D721Med (cell line): ENCODE results near the gene CRTAP.

Source experiments
- DNase-seq: peaks from one replicate; pipeline ENCODE4 v3.0.0; 2011; ENCODE audit warnings: low spot score; ENCODE audit not compliant: insufficient read length
- FAIRE-seq: peaks from 2 replicates; lab custom pipeline; 2011; peaks lifted over from hg19 to GRCh38; lab: Jason Lieb, UNC
- TF ChIP-seq, protein P1 (sequence below): IDR thresholded peaks from 2 replicates; pipeline ENCODE4 v1.5.1; 2012; ENCODE audit warnings: mild to moderate bottlenecking, control low read depth; ENCODE audit not compliant: insufficient read depth; ENCODE audit errors: missing control alignments

The CRTAP gene

DNA sequence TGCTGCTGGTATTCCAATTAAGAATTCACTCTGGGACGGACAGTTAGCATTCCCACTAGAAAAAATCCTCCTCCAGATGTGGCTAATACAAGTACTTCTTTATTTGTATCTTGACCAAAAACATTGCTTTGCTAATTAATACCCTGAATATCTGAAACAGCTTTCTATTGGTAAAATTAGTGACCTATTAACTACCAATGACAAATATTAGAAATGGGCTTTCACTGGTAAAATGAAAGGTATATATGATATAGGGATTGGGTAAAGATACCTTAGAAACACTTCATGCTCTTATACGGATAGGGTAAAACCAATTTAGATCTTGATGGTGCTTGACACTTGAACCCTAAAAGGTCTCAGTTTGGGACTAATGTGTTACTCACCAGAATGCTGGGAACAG, 52.3 kb downstream of the CRTAP start:
- DNase-seq (no peak), FAIRE-seq (no peak)
- TF ChIP-seq, protein P1, sequence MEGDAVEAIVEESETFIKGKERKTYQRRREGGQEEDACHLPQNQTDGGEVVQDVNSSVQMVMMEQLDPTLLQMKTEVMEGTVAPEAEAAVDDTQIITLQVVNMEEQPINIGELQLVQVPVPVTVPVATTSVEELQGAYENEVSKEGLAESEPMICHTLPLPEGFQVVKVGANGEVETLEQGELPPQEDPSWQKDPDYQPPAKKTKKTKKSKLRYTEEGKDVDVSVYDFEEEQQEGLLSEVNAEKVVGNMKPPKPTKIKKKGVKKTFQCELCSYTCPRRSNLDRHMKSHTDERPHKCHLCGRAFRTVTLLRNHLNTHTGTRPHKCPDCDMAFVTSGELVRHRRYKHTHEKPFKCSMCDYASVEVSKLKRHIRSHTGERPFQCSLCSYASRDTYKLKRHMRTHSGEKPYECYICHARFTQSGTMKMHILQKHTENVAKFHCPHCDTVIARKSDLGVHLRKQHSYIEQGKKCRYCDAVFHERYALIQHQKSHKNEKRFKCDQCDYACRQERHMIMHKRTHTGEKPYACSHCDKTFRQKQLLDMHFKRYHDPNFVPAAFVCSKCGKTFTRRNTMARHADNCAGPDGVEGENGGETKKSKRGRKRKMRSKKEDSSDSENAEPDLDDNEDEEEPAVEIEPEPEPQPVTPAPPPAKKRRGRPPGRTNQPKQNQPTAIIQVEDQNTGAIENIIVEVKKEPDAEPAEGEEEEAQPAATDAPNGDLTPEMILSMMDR, result no peak

DNA sequence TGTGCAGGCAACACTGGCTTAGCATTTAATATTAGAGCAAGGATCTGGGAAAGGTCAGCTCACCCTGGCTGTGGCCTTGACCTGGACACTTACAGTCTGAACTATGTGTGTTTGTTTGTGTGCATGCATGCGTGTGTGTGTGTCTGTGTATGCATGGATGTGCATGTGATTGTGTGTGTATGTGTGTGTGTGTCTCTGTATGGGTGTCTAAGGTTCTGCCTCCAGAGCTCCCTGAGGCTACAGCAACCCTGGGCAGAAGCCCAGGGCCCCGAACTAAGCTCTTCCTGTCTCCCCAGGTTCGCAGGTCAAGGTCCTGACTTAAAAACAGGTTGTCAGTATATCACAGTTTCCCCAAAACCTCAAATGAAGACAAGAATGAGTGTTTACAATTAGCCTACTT, 53.5 kb downstream of the CRTAP start:
- TF ChIP-seq, protein P1, result no peak
- no peak for DNase-seq
- no peak for FAIRE-seq

DNA sequence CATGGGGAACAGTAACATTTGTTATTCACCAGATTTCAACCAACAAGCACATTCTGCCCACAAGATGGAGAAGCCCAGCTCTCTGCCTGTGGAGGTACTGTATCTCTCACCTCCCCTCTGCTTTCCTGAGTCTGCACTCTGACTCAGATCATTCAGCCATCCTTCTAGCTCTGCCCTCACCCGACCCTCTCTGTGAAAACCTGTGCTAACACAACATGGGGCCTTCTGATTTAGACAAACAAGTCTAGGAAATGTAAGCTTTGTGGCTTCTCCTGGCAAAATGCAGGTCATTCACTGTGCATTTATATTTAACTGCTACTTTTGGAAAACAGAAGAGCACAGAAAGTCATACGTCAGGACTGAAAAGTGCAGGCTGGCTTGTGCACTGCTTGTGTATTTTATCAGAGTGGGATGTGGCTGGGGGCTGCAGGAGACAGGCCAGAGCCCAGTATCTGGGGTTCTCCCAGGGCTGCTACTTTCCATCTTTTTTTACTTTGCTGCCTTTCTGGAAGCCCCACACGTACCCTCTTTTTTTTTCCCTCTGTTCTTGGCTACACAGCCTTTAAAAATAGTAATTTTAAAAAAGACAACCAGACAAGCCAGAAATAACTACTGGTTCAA, 54.0 kb downstream of the CRTAP start:
- TF ChIP-seq, protein P1, result no peak
- DNase-seq (no peak), FAIRE-seq (no peak)

DNA sequence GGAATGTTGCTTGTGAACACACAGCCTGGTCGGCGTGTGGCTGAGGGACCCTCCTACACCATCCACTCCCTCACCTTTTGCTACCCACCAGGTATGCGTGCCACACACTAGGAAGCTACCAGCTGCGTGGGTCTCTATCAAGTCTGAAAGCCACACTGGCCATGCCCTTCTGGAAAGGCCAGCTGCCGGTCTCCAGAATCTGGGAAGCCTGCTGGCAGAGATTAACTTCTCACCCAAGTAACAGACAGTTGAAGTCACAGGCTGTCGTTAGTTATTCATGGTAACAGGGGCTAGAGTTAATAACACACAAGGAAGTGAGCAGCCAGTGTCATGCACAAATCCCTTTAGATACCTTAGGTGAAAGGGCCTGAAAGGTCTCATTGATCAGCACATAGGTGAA, 56.7 kb downstream of the CRTAP start:
- DNase-seq (peak; percentile 29), FAIRE-seq (no peak)
- TF ChIP-seq, protein P1, result no peak

DNA sequence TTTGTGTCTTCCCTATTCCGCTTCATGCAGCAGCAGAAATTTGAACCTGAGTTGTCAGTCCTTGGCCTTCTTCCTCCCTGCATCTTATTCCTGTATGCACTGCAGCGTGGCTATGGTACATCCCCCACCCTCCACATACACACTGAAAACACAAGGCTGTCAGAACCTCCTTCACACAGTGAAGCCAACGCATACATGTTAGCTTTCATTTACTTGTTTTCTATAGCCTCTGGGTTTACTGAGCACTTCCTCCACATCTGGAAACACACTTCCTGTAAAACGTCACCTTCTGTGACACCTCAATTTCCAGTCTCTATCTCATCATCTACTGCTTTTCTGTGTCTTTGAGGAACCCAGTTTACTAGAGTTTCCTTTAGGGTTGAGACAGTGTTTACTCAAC, 57.8 kb downstream of the CRTAP start:
- no peak for DNase-seq
- TF ChIP-seq, protein P1, result no peak
- no peak for FAIRE-seq

DNA sequence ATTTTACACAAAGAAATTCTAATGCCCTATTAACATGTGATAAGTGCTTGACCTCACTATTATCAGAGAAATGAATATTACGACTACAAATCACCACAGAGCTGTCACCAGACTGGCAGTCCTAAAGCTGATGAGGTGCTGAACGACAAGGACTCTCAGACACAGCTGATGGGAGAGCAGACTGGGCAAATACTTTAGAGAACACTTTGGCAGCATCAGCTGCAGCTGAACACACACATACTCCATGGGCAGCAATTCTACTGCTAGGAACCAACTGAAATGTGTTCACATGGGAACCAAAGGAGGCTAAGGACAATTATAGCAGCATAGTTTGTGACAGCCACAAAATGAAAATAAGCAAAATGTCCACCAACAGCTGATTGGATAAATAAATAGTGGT, 59.3 kb downstream of the CRTAP start:
- FAIRE-seq (no peak), DNase-seq (no peak)
- TF ChIP-seq, protein P1, result no peak

DNA sequence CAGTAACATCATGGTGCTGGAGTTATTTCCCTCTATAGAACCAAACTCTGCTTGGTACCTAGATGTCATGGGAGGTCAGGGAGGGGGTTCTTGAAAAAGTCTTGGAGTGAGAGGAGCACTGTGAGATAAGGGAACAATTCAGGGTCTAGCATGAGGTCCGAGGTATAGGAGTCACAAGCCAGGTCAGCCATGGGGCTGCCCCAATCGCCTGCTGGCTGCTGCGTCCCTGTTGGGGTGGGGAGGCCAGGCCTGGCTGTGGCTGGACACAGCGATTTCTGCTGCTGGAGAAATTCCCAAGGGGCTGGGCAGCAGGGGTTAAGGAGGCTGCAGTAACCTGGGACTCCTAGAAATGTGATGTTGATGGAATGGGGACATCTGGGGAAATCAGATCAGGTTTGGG, 59.9 kb downstream of the CRTAP start:
- DNase-seq (no peak), FAIRE-seq (no peak)
- TF ChIP-seq, protein P1, result no peak
